ENCODE data around the gene LYPLAL1. TPM values are rescaled to one million over a fixed set of nuclear protein-coding genes. Genes with fewer than 3 reads are reported as not detected.

The LYPLAL1 gene
- total RNA-seq, 1 donor from 2014 or later = 16.0 TPM

- H3K36me3 Mint-ChIP-seq (ENCODE audit: unreplicated experiment) = peaks cover 6% of the 10 kb centered on the region
- TF ChIP-seq CTCF (IDR thresholded peaks at IDR 0.05) = no peak
- no peak for DNase-seq (ENCODE audit: extremely low spot score, unreplicated experiment)
- no peaks in the 10 kb centered on the region for H3K9me3 Mint-ChIP-seq (ENCODE audit: unreplicated experiment)
- H3K4me3 Mint-ChIP-seq (ENCODE audit: unreplicated experiment) = no peak overlapping the region
- no peaks in the 10 kb centered on the region for H3K27me3 Mint-ChIP-seq (ENCODE audit: unreplicated experiment)
- peaks cover 7% of the 10 kb centered on the region for H3K4me1 Mint-ChIP-seq (ENCODE audit: unreplicated experiment)
- no peak overlapping the region for H3K27ac Mint-ChIP-seq (ENCODE audit: unreplicated experiment)
Observed at GRCh38 chr1:219202567-219202966, 28.9 kb downstream of the LYPLAL1 start.

GRCh38 chr1:219206350-219206749 is 32.7 kb downstream of the LYPLAL1 start:
- no peak overlapping the region for H3K27ac Mint-ChIP-seq (ENCODE audit: unreplicated experiment)
- peaks cover 19% of the 10 kb centered on the region for H3K4me1 Mint-ChIP-seq (ENCODE audit: unreplicated experiment)
- H3K9me3 Mint-ChIP-seq (ENCODE audit: unreplicated experiment) = no peaks in the 10 kb centered on the region
- DNase-seq (ENCODE audit: extremely low spot score, unreplicated experiment) = no peak
- TF ChIP-seq CTCF (IDR thresholded peaks at IDR 0.05) = no peak
- H3K36me3 Mint-ChIP-seq (ENCODE audit: unreplicated experiment) = peaks cover 6% of the 10 kb centered on the region
- no peaks in the 10 kb centered on the region for H3K27me3 Mint-ChIP-seq (ENCODE audit: unreplicated experiment)
- H3K4me3 Mint-ChIP-seq (ENCODE audit: unreplicated experiment) = no peak overlapping the region

GRCh38 chr1:219209578-219209977 is 35.9 kb downstream of the LYPLAL1 start:
- Mint-ChIP-seq H3K36me3 (ENCODE audit: unreplicated experiment) (peaks cover 12% of the 10 kb centered on the region), H3K4me1 (ENCODE audit: unreplicated experiment) (peaks cover 15% of the 10 kb centered on the region), H3K27me3 (ENCODE audit: unreplicated experiment) (no peaks in the 10 kb centered on the region), H3K27ac (ENCODE audit: unreplicated experiment) (no peak overlapping the region), H3K9me3 (ENCODE audit: unreplicated experiment) (no peaks in the 10 kb centered on the region), H3K4me3 (ENCODE audit: unreplicated experiment) (no peak overlapping the region)
- no peak for DNase-seq (ENCODE audit: extremely low spot score, unreplicated experiment)
- TF ChIP-seq CTCF (IDR thresholded peaks at IDR 0.05) = no peak

- no peak overlapping the region for H3K27ac Mint-ChIP-seq (ENCODE audit: unreplicated experiment)
- peaks cover 14% of the 10 kb centered on the region for H3K36me3 Mint-ChIP-seq (ENCODE audit: unreplicated experiment)
- no peak overlapping the region for H3K4me3 Mint-ChIP-seq (ENCODE audit: unreplicated experiment)
- no peak for DNase-seq (ENCODE audit: extremely low spot score, unreplicated experiment)
- H3K27me3 Mint-ChIP-seq (ENCODE audit: unreplicated experiment) = no peaks in the 10 kb centered on the region
- peaks cover 2% of the 10 kb centered on the region for H3K9me3 Mint-ChIP-seq (ENCODE audit: unreplicated experiment)
- peaks cover 15% of the 10 kb centered on the region for H3K4me1 Mint-ChIP-seq (ENCODE audit: unreplicated experiment)
- TF ChIP-seq CTCF (IDR thresholded peaks at IDR 0.05) = no peak
Observed at GRCh38 chr1:219210067-219210466, 36.4 kb downstream of the LYPLAL1 start.

GRCh38 chr1:219215477-219215876 is 41.8 kb downstream of the LYPLAL1 start:
- no peak for DNase-seq (ENCODE audit: extremely low spot score, unreplicated experiment)
- Mint-ChIP-seq H3K9me3 (ENCODE audit: unreplicated experiment) (peaks cover 8% of the 10 kb centered on the region), H3K27ac (ENCODE audit: unreplicated experiment) (no peak overlapping the region), H3K4me3 (ENCODE audit: unreplicated experiment) (no peak overlapping the region), H3K4me1 (ENCODE audit: unreplicated experiment) (peaks cover 11% of the 10 kb centered on the region), H3K27me3 (ENCODE audit: unreplicated experiment) (no peaks in the 10 kb centered on the region), H3K36me3 (ENCODE audit: unreplicated experiment) (peaks cover 38% of the 10 kb centered on the region)
- TF ChIP-seq CTCF (IDR thresholded peaks at IDR 0.05) = no peak

All from osteocyte (in vitro differentiated cells).